AG09309 (cell line): ENCODE data around the gene CGNL1.

Source experiments
- DNase-seq: peaks from one replicate; pipeline ENCODE4 v3.0.0-alpha.2; 2010; ENCODE audit warnings: low read depth
- H3K4me3 ChIP-seq: 2 replicates; pipeline ENCODE4 v1.5.1; 2011; ENCODE audit warnings: mild to moderate bottlenecking, low read depth, low read length, moderate library complexity; ENCODE audit not compliant: control insufficient read depth
- CTCF ChIP-seq: IDR thresholded peaks from 2 replicates; pipeline ENCODE4 v1.5.1; 2011; ENCODE audit warnings: mild to moderate bottlenecking, low read depth, low read length, inconsistent platforms; ENCODE audit not compliant: insufficient read depth, control insufficient read depth; ENCODE audit errors: missing control alignments

CGNL1 gene

GRCh38 chr15:57345584-57345983 is 30.7 kb upstream of the CGNL1 start:
- DNase-seq: no peak
- H3K4me3 ChIP-seq: no peak overlapping the region
- TF ChIP-seq CTCF: peak; percentile 45

GRCh38 chr15:57348081-57348480 is 28.2 kb upstream of the CGNL1 start:
- no peak overlapping the region for H3K4me3 ChIP-seq
- DNase-seq: no peak
- no peak for TF ChIP-seq CTCF

GRCh38 chr15:57352535-57353316 is 23.6 kb upstream of the CGNL1 start:
- no peak for TF ChIP-seq CTCF
- H3K4me3 ChIP-seq: no peak overlapping the region
- DNase-seq: no peak

- no peak overlapping the region for H3K4me3 ChIP-seq
- TF ChIP-seq CTCF: no peak
- no peak for DNase-seq
Observed at GRCh38 chr15:57353317-57353804, 22.9 kb upstream of the CGNL1 start.

- TF ChIP-seq CTCF: no peak
- DNase-seq: no peak
Observed at GRCh38 chr15:57354436-57355123, 21.7 kb upstream of the CGNL1 start.

GRCh38 chr15:57355259-57355658 is 21.0 kb upstream of the CGNL1 start:
- no peak for DNase-seq
- TF ChIP-seq CTCF: no peak
- no peak overlapping the region for H3K4me3 ChIP-seq

More at GRCh38 chr15:57354436-57355123, 21.7 kb upstream of the CGNL1 start:
- H3K4me3 ChIP-seq: no peak overlapping the region
